HUDEP-2 (cell line): ENCODE results near the gene ACTL10.
A peak's percentile ranks its signal among the peaks of the same experiment; 100 is the strongest.

Source experiments
- DNase-seq, 76 experiments: peaks; one replicate each; lab custom pipeline; 2025; ENCODE audit not compliant: unreplicated experiment in 76 of 76; lab: John Stamatoyannopoulos, UW

Gene ACTL10

DNA sequence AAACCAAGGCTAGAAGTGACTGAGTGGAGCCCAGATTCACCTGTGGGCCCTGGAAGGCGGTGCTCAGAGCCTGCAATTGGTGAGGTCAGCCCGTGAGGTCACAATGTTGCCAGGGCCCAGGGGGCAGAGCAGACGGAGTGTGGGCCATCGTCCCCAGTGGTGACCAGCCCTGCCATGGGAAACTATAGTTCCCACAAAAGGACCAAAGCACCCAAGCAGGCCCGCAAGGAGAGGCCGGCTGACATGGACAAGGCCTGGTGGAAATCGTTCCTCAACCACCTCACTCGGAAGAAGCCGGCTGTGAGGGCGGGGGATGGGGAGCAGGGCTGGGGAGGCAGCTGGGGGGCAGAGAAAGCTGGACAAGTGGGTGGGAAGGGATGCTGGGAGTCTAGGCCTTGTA lies 4.6 kb upstream of the ACTL10 start, which contains the start of gene C20orf144:
TSS of gene C20orf144 (plus strand) at position 156 of the 400 bp plus-strand sequence. CDS start at position 175, 19 bp downstream.
- DNase-seq: no peak

DNA sequence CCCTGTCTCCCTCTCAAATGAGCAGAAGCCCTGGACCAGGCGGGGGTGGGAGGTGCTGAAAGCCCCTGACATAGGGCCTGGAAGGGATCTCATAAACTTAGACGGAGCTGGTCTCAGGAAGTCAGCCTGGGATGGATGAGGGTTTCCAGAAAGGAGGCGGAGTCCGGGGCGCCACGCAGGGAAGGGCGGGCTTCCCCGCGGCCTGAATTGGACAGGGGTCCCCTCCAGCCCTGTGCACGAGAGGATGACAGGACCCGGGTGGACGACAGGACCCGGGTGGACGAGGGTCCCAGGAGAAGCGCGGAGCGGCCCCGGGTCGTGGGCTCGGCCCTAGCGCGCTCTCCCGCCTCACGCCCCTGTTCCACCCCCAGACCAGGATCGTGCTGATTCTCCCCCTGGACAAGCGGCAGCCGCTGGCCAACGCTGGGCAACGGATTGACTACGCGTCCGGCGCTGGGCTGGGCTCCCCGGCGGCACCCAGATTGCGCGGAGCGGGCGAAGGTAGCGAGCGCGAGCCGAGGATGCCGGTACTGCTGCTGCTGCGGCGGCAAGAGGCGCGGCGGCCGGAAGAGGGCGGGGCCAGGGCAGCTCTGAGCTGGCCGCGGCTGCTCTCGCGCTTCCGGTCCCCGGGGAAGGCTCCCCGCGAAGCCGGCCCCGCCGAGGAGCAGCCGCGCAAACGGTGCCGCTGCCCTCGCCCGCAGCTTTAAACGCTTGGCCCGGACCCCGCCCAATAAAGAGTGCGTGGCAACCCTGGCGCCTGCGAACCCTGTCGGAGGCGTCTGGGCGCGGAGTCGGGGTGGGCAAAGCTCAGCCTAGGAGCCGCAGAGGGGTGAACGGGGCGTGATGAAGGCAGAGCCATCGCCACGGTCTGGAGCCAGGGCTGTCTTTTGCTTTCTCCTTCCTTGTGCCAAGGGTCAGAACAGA lies 3.3 kb upstream of the ACTL10 start:
- DNase-seq: peak in 67 of 76 experiments; percentile 16 to 84 (median 61)

DNA sequence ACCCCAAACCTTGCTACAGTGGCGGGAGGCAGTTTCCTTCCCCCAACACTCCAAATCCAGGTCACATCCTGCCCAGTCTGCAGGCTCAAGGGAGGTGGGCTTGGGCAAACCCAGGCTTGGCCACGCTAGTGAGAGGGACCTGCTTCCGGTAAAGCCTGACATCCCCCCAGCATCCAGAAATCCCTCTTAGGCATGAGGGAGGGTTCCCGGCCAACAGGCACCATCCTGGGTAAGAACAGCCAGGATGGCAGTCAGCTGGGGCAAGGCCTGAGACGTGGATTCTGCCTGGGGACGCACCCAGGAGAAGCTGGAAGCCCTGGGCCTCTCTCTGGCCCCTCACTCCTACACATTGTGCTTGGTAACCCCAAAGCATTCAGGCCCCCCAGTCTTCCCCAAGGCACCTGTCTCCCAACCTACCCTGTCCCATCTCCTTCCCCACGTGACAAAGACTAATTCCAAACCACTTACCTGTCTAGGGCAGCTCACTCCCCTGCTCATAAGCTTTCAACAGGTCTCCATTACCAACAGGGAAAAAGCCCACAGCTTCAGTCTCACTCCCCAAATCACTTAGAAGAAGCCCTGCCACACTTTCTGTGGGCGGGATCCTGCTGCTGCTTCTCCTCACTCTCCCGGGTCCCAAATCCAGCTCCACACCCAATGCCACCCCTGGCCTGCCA lies 2.5 kb upstream of the ACTL10 start:
- no peak for DNase-seq

DNA sequence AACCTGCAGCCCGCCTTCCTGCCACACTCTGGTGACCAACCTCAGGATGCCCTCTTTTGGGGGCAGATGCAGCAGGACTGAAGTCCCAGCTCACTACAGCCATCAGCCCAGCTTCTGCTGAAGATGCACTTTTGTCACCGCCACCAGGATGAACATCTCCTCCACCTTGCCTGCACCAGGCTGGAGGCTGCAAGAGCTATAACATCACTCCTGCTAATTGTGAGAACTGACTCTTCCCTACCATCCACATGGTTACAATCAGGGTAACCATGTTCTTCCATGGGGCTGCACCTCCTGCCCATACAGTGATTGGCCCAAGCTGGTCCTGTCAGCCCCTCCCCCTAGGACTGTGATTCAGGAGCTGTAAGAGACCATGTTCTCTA lies 2.0 kb upstream of the ACTL10 start:
- DNase-seq: no peak

DNA sequence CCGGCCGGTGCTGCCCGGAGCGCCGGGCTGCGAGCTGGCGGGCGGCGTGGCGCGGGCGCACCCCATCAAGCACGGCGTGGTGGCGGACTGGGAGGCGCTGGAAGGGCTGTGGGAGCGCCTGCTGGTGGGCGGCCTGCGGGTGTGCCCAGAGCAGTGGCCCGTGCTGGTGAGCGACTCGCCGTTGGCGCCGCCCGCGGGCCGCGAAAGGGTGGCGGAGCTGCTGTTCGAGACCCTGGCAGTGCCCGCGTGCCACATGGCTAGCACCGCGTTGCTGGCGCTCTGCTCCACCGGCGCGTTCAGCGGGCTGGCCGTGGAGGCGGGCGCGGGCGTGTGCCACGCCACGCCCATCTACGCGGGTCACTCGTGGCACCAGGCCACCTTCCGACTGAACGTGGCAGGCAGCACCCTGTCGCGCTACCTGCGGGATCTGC lies 517 bp downstream of the ACTL10 start:
- DNase-seq: peak in 49 of 76 experiments; percentile 19 to 78 (median 56)

DNA sequence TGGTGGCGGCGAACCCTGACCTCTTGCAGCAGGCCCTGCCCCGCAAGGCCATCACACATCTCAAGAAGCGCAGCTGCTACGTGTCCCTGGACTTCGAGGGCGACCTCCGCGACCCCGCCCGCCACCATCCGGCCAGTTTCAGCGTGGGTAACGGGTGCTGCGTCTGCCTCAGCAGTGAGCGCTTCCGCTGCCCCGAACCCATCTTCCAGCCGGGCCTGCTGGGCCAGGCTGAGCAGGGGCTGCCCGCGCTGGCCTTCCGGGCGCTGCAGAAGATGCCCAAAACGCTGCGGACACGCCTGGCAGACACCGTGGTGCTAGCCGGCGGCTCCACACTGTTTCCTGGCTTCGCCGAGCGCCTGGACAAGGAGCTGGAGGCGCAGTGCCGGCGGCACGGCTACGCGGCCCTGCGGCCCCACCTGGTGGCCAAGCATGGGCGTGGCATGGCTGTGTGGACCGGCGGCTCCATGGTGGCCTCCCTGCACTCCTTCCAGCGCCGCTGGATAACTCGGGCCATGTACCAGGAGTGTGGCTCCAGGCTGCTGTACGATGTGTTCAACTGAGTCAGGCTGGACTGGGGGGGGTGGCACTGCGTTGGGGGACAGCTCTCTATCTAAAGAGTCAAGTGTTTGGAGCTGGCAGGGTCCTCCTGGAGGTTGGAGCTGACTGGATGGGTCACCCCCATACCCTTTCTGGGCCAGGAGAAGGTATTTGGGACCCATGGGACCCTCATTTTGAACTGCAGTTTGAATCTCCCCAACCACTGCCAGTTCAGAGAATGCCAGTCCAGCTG lies 1.1 kb downstream of the ACTL10 start:
- peak in 70 of 76 experiments; percentile 10 to 85 (median 68) for DNase-seq

DNA sequence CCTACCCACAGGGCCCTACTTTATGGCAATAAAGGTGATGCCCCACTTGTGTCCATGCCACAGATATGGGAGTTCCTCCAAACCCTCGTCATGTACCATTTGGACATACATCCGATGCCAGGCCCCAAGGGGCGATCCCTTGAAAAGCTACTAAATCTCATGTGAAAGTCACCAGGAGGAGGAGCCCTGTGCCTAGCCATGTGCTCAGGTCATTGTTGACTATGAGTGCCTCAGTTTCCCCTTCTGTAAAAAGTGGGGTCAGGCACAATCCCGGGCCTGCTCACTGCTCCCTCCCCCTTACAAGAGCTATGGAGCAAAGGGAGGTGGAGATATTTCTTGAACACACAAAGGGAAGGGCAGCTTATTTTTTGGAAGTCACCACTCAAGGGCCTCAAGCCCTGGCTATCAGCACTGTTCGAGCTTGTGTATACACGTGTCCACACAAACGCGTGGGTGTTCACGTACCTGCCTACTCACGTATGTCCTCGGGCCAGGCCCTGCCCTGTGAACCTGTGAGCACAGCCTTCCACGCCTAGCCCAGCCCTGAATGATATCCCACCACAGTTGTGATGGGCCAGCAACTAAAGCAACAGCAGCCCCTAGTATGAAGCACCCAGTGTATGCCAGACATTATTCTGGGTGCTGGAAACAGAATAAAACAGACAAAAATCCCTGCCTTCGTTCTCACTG lies 1.9 kb downstream of the ACTL10 start:
- DNase-seq: no peak

DNA sequence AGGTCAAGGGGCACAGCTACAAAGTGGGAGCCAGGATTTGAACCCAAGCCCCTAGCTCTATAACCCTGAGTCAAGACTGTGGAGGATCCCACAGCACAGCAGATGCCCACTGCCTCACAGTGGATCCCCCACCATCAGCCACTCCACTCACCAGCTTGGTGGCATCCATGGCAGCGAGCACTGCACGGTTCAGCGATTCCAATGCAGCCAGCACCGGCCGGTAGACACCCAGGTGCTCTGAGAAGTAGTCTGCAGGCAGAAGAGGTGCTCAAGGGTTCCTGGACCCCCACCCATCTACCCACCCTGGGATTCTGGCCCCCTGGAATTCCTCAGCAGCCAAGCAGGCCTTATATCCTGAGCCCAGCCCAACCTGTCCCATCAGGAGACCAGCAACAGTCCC lies 2.5 kb downstream of the ACTL10 start:
- DNase-seq: no peak

DNA sequence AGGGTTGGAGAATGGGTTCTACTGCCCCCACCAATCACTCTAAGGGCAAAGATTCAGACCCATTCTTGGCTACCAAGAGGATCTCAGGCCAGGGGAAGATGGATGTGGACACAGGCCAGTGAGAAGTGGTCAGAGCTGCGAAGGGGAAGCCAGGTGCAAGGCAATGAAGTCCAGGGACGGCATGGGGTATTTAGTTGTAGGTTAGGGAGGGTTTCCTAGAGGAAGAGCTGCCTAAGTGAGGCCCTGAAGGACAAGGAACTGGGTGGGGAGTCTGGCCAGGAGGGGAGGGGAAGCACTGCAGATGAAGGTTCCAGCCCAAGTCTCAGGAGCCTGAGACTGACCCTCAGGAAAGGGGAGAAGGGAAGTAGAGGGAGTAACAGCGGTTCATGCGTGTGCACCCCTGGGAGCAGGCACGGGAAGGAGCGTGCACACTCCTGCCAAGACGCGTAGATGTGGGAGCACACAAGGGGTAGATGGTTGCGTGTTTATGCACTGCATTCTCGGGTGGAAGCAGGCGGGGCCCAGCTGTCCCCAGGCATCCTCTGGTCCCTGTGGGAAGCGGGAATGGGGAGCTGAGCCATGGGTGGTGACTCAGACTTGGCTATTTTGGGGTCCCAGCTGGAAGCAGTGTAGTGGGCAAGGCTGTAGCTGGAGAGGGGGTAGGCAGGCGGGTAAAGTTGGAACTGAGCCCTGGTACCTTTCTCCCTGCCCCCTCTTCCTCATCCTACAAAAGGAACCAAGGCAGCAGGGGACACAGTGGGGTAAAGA lies 3.3 kb downstream of the ACTL10 start:
- no peak for DNase-seq

DNA sequence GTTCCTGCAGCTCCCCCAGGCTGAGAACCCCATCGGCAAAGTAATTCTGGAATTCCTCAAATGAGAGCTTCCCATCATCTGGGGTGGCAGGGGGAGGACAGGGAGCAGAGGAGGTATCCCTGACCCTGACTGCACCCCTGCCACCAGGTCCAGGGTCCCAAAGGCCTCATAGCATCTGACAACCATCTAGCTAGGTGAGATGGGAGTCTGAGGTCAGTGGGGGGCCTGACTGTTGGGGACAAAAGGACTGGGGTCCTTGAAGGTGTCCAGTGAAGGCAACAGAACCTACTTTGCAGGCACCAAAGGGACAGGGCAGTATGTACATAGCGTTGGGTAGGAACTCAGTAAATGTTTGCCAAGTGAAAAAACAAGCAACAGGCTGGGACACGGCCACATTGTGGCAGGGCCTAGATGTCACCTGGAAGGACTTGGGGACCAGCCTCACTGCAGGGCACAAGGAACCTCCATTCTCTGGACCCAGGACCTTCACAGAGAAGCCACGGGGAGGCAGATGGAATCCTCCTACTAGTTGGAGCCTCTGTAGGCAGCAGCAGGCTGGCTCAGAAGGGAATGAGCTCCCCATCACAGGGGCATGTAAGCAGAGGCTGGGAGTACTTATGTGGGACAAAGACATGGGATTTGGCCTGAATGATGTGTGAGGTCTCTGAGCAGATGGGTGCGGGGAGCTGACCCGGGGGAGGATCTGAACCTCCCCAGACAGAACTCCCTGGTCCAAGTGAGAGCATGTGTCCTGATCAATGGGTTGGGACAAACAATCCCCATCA lies 4.2 kb downstream of the ACTL10 start:
- no peak for DNase-seq

DNA sequence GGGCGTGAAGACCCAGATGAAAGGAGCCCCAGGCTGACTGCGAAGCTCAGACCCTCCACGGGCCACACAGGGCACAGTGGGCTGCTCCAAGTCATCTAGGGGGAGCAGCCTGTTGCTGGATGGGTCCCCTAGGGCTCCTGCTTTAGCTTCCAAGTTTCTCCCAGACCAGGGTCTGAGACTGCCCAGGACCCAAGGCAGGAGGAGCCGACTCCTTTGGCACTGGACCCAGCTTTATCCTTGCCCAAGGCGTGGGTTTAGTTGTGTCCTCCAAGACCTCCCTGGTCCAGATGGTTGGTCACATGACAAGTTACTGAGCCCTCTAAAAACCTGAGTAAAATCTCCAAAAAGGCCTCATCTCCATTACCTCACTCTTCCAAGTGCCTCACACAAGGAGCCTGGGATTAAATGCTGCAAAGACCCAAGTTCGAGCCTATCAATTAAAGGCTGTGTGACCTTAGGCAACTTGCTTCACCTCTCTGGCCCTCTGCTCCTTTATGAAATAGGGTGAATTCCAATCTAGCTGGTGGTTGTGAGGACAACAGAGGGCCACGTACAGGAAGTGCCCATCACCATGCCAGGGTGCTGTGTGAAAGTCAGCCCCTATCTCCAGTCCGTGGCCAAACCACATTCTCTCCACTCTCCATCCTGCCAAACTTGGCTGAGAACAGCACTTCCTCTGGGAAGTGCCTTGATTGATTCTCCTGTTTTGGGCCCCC lies 5.0 kb downstream of the ACTL10 start:
- DNase-seq: no peak

DNA sequence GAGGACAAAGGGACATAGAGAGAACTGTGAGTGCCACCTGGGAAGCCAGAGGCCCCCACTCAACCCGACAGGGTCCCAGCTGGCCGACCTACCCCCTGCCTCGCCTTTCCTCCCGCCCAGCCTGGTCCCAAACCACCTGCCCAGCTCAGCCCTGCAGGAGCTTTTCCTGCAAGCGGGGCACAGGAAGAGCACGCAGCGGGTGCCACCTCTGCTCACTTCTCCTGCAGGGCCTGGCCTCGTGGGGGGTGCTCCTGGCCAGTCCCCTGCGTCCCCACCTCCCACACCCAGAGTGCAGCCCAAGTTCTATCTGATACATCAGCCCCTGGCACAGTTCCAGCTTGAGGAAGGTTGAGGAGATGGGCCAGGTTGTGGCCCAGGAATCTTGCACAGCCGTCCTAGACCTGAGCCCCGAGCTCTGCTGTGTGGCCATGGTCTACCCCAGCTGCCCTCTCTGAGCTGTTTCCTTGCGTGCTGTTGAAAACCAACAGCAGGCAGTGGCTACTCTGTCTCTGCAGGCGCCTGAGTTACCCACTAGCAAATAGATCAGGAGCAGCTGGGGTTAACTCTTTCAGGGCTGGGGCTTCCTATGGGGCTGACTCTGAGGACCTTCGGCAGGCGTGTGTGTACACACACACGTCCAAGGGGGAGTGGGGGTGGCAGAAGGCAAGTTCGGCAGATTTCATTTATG lies 5.8 kb downstream of the ACTL10 start:
- peak in 26 of 76 experiments; percentile 15 to 58 (median 32) for DNase-seq

DNA sequence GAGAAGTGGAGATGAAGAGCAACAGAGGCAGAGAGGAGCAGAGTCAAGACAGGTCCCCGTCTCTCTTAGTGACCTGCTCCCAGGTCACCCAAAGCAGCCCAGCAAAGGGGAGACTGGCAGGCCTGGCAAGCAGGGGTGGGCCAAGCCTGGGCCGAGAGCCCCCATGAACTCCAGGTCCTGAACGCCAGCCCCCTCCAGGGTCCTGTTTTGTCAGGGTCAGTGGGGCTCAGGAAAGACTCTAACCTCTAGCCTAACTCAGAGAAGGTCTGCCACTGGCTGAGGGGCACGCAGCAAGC lies 6.3 kb downstream of the ACTL10 start:
- DNase-seq: no peak

DNA sequence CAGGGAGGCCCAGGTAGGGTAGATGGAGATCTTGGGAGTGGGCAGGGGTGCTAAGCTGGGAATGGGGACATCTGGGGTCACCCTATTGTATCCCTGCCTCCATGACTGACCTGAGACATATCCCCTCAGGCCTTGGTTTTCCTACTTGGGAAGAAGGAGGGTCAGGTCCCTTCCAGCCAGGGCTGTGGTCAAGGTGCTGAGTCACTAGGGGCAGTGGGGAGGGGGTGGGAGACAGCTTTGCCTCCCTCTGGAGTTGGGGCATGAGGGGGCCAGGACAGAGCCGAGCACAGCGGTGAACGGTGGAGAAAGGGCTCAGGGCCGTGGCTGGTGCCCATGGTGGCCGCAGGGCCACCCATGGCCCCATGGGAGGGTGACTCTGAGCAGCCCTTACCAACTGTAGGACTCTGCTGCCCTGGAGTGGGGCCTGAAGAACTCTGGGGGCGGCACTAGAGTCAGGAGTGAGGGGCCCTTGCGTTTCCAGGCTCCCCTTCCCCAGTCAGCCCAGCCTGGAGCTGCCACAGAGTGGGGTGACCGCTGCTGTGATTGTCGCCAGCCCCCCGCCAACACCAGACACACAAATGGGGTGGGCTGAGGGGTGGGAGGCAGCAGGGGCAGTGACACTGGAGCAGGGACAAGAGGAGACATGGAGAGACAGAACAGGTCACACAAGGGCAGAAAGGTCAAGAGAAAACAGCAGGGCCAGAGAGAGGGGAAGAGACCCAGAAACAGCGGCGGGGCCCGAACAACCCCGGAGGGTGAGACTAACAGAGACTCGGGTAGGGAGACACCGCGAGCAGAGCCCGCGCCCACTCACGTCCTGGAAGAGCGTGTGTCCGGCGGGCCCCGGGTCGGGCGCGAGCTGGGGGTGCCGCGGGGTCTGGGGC lies 6.9 kb downstream of the ACTL10 start:
- peak in 9 of 76 experiments; percentile 38 to 64 (median 48) for DNase-seq

DNA sequence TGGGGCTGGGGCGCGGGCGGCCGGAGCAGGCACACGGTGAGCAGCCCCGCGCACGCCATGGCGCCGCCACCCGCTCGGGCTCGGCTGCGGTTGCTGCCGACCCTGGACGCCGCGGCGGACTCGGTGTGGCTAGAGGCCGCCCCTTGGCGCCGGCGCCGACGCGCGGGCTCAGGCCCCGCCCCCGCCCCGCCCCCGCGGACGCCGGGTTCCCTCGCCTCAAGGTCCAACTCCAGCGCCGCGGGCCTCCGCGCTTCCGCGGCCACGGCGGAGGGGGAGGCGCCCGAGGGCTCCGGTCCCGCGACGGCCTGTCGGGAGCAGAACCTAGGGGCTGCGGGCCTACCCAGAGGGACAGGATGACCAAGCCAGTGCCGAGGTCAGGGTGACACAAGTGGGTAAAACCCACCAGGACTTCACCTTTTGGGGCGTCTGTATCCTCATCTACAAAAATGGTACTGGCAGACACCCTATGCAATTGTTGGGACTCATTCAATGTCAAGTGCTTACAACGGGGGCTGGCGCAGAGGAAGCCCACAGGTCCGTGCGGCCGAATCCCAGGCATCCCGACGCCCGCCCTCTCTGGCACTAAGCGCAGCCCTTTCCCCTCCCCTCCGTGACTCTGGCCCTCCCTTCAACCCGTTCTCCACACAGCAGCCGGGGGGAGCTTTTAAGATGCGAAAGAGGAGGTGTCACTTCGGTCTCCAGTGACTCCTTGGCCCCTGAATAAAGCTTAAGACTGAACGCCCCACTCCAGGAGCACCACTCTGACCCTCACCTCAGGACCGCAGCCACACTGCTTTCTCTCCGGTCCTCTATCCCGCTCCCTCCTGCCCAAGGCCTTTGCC lies 7.8 kb downstream of the ACTL10 start, which contains the start of gene NECAB3:
TSS of gene NECAB3 (minus strand) at position 135 of the 842 bp plus-strand sequence. CDS start at position 59, 76 bp downstream.
- peak in 64 of 76 experiments; percentile 9 to 80 (median 56) for DNase-seq
